Tongue (tissue), 2 donors: ENCODE data around the gene IL10RB. TPM values are rescaled to one million over a fixed set of nuclear protein-coding genes. Genes with fewer than 3 reads are reported as not detected.
A peak's percentile ranks its signal among the peaks of the same experiment; 100 is the strongest.
"Not testable (repeated sequence)": the region's sequence is repeated elsewhere in the genome, so short reads cannot be mapped to it uniquely, and the experiment has no call there.

Experiments used
- DNase-seq: peaks from one replicate; pipeline ENCODE4 v3.0.0-alpha.2; 2015
- total RNA-seq: library from RNA; depleted of rRNA; stranded (reverse); fragments of >200 nt; gene quantifications from one replicate; pipeline ENCODE4 v1.2.3, GENCODE V29; 2014

IL10RB gene
- 23.0 TPM for total RNA-seq

GRCh38 chr21:33266050-33266788 lies at the start of gene IL10RB:
IL10RB (plus strand) TSS chr21:33266367; CDS start chr21:33266466, 99 bp downstream.
- peak; percentile 88 for DNase-seq

GRCh38 chr21:33217138-33217520 lies 49.0 kb upstream of the IL10RB start:
- no peak for DNase-seq

- DNase-seq = no peak
Measured at GRCh38 chr21:33219300-33219699, 46.9 kb upstream of the IL10RB start.

- DNase-seq = no peak
Measured at GRCh38 chr21:33219954-33220353, 46.2 kb upstream of the IL10RB start.

GRCh38 chr21:33225376-33225775 lies 40.8 kb upstream of the IL10RB start:
- DNase-seq = not testable (repeated sequence)

GRCh38 chr21:33228455-33228854 lies 37.7 kb upstream of the IL10RB start:
- DNase-seq = no peak

- DNase-seq = peak; percentile 47
Measured at GRCh38 chr21:33229099-33229783, 36.9 kb upstream of the IL10RB start.

GRCh38 chr21:33229784-33230544 lies 36.2 kb upstream of the IL10RB start, which contains the start of gene IFNAR2:
IFNAR2 (plus strand) TSS chr21:33229938; CDS start chr21:33241923, 11,985 bp downstream.
- DNase-seq = peak; percentile 85

- DNase-seq = peak; percentile 59
Measured at GRCh38 chr21:33230545-33231324, 35.4 kb upstream of the IL10RB start.

GRCh38 chr21:33231526-33231925 lies 34.6 kb upstream of the IL10RB start:
- no peak for DNase-seq

GRCh38 chr21:33232291-33233034 lies 33.7 kb upstream of the IL10RB start:
- DNase-seq = no peak

- no peak for DNase-seq
Measured at GRCh38 chr21:33234635-33235520, 31.3 kb upstream of the IL10RB start.

- DNase-seq = no peak
Measured at GRCh38 chr21:33236013-33236686, 30.0 kb upstream of the IL10RB start.

- DNase-seq = peak; percentile 73
Measured at GRCh38 chr21:33236766-33237165, 29.4 kb upstream of the IL10RB start.

GRCh38 chr21:33237486-33237885 lies 28.7 kb upstream of the IL10RB start:
- DNase-seq = peak; percentile 37

- no peak for DNase-seq
Measured at GRCh38 chr21:33238146-33238545, 28.0 kb upstream of the IL10RB start.

GRCh38 chr21:33238565-33239255 lies 27.5 kb upstream of the IL10RB start:
- no peak for DNase-seq

- not testable (repeated sequence) for DNase-seq
Measured at GRCh38 chr21:33239559-33240127, 26.5 kb upstream of the IL10RB start.

- DNase-seq = no peak
Measured at GRCh38 chr21:33240404-33240803, 25.8 kb upstream of the IL10RB start.
